ENCODE data around the gene SLC30A10. TPM values are rescaled to one million over a fixed set of nuclear protein-coding genes. Genes with fewer than 3 reads are reported as not detected.

Gene SLC30A10
- total and polyA plus RNA-seq, 2 of the 13 experiments (the other 11 are each of a cell fraction or from before 2014, with no cell fraction given), result 20.9 to 30.2 TPM

DNA sequence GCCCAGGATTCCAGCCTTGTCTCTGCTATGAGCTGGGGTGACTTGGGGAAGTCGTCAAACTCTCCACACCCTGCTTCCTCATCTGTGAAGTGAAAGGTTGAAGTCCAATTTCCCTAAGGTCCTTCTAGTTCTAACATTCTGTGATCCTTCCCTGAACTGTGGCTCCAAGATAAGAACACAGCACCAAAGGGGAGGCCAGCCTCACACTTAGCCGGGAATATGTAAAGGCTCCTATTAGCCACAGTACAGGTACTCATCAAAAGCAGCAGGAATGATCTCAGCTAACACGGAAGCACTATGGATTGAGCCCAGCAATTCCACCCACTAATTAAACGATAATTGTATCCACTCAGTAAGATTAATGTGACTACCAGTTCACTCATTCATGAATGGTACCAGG is 4.0 kb downstream of the SLC30A10 start:
- ChIA-PET POLR2A (interaction anchor here (0.6 to 0.7 kb wide), 2 partner anchors 10 to 22 kb away, joined by 3 read pairs; no protein-coding TSS in a partner anchor), CTCF (ENCODE audit: low intra/inter-chr PET ratio, low total read pairs) (no interaction called here)
- no peak overlapping the region for H2AFZ ChIP-seq (ENCODE audit: low read length)
- H3K36me3 ChIP-seq (replicated peaks in 1 of 2; ENCODE audit: control insufficient read depth in 1 of 2, insufficient read depth in 2 of 2, low read length in 2 of 2), result peaks cover 1 to 37% of the 10 kb centered on the region in 2 experiments; a peak in 4 of 5 replicates
- no peak overlapping the region; the same call in 1 of the 2 replicates for H3K4me2 ChIP-seq (ENCODE audit: low read depth, low read length)
- peaks cover 45% of the 10 kb centered on the region for H3K4me1 ChIP-seq (ENCODE audit: insufficient read depth, low read length)
- H3K27ac ChIP-seq (ENCODE audit: extremely low read length, insufficient read depth, low read length), result no peak overlapping the region
- H3K9ac ChIP-seq (ENCODE audit: insufficient read depth, low read depth, low read length), result no peak overlapping the region
- H4K20me1 ChIP-seq (ENCODE audit: insufficient read depth, low read length), result no peaks in the 10 kb centered on the region
- intact Hi-C loops (cut with micrococcal nuclease; ENCODE audit: unreplicated experiment), result loop anchor here (10.0 kb wide), 1 partner anchor 90 kb away; no protein-coding TSS in a partner anchor
- FAIRE-seq (no peak), DNase-seq (ENCODE audit: low spot score) (no peak), ATAC-seq (no peak)
- in situ Hi-C loops (cut with HindIII; ENCODE audit: extremely low pct_ligation_motif_present, low pct_unique_long_range_greater_than_20kb), result no loop called here
- no peaks in the 10 kb centered on the region; a peak in 1 of 5 replicates for H3K27me3 ChIP-seq (ENCODE audit: control insufficient read depth in 1 of 2, insufficient read depth in 2 of 2, low read length in 2 of 2)
- TF ChIP-seq GLI4 (CRISPR knock-in tag; IDR thresholded peaks at IDR 0.05; ENCODE audit: borderline replicate concordance), result no peak
- no peak for TF ChIP-seq PCBP1 (IDR thresholded peaks at IDR 0.05; ENCODE audit: borderline replicate concordance, low read depth, low read length)
- TF ChIP-seq ZNF589 (CRISPR knock-in tag; conservative IDR thresholded peaks at IDR 0.05), result no peak
- TF ChIP-seq ZNF768 (CRISPR knock-in tag; IDR thresholded peaks at IDR 0.05), result no peak
- TF ChIP-seq YEATS4 (CRISPR knock-in tag; IDR thresholded peaks at IDR 0.05; ENCODE audit: borderline replicate concordance), result no peak
- TF ChIP-seq SAP130 (CRISPR knock-in tag; IDR thresholded peaks at IDR 0.05; ENCODE audit: low read depth), result no peak
- TF ChIP-seq RBFOX2 (IDR thresholded peaks at IDR 0.05; ENCODE audit: low read depth, low read length), result no peak
- TF ChIP-seq, protein P1, sequence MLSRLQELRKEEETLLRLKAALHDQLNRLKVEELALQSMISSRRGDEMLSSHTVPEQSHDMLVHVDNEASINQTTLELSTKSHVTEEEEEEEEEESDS (CRISPR knock-in tag; IDR thresholded peaks at IDR 0.05; ENCODE audit: borderline replicate concordance), result no peak
- no peak for TF ChIP-seq RFXANK (CRISPR knock-in tag; IDR thresholded peaks at IDR 0.05)
- no peak for TF ChIP-seq ATAD3A (CRISPR knock-in tag; IDR thresholded peaks at IDR 0.05)
- TF ChIP-seq, protein P2, sequence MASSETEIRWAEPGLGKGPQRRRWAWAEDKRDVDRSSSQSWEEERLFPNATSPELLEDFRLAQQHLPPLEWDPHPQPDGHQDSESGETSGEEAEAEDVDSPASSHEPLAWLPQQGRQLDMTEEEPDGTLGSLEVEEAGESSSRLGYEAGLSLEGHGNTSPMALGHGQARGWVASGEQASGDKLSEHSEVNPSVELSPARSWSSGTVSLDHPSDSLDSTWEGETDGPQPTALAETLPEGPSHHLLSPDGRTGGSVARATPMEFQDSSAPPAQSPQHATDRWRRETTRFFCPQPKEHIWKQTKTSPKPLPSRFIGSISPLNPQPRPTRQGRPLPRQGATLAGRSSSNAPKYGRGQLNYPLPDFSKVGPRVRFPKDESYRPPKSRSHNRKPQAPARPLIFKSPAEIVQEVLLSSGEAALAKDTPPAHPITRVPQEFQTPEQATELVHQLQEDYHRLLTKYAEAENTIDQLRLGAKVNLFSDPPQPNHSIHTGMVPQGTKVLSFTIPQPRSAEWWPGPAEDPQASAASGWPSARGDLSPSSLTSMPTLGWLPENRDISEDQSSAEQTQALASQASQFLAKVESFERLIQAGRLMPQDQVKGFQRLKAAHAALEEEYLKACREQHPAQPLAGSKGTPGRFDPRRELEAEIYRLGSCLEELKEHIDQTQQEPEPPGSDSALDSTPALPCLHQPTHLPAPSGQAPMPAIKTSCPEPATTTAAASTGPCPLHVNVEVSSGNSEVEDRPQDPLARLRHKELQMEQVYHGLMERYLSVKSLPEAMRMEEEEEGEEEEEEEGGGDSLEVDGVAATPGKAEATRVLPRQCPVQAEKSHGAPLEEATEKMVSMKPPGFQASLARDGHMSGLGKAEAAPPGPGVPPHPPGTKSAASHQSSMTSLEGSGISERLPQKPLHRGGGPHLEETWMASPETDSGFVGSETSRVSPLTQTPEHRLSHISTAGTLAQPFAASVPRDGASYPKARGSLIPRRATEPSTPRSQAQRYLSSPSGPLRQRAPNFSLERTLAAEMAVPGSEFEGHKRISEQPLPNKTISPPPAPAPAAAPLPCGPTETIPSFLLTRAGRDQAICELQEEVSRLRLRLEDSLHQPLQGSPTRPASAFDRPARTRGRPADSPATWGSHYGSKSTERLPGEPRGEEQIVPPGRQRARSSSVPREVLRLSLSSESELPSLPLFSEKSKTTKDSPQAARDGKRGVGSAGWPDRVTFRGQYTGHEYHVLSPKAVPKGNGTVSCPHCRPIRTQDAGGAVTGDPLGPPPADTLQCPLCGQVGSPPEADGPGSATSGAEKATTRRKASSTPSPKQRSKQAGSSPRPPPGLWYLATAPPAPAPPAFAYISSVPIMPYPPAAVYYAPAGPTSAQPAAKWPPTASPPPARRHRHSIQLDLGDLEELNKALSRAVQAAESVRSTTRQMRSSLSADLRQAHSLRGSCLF (CRISPR knock-in tag; IDR thresholded peaks at IDR 0.05; ENCODE audit: borderline replicate concordance), result no peak
- no peak for TF ChIP-seq ZNF33B (CRISPR knock-in tag; IDR thresholded peaks at IDR 0.05)
- BruUV-seq (replicated peaks), result no TSS peak
- peaks cover 13% of the 10 kb centered on the region for H3K79me2 ChIP-seq (ENCODE audit: insufficient read depth, low read length)
- no peak overlapping the region for H3K4me3 ChIP-seq (replicated peaks in 1 of 3; ENCODE audit: insufficient read depth in 1 of 3, low read depth in 2 of 3, low read length in 3 of 3)
- no peaks in the 10 kb centered on the region for H3K9me3 ChIP-seq (ENCODE audit: low read length)
- 83% methylated on average over 4 of the region's 4 CpGs for WGBS (ENCODE audit: low lambda C conversion rate)
